ENCODE data around the gene NEK7. TPM values are rescaled to one million over a fixed set of nuclear protein-coding genes. Genes with fewer than 3 reads are reported as not detected.

NEK7 gene
- total and polyA plus RNA-seq, 2 donors (not counting 1 experiment from before 2014, with no cell fraction given): 8.1 to 75.4 TPM

DNA sequence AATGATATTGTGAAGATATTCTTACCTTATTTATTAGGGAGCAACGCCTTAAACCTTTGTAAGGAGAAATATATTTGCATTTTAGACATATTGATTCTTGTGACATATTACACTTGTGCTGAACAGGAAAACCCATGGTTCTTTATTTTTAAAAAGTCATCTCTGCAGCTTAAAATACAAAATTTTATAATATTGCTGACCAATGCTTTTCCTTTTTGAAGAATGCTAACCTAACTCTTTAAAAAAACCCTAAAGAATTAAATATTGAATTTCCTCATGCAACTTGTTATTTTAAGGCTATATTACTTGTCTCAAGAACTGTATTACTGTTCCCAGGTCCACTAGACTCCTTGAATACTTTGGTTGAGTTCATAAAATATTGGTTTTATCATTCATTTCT lies 99.0 kb downstream of the NEK7 start:
- Histone ChIP-seq H3K79me2 (ENCODE audit: control insufficient read depth, insufficient read depth, low read length) (no peaks in the 10 kb centered on the region), H3K9ac (ENCODE audit: low read length) (no peak overlapping the region), H3K27me3 (replicated peaks in 1 of 4; ENCODE audit: control extremely low read depth in 1 of 4, control insufficient read depth in 3 of 4, insufficient read depth in 4 of 4, low read length in 3 of 4) (no peaks in the 10 kb centered on the region), H2AFZ (ENCODE audit: insufficient read depth, low read depth, low read length, poor library complexity, severe bottlenecking) (no peak overlapping the region), H3K27ac (ENCODE audit: low read length in 2 of 2) (no peak overlapping the region), H3K4me3 (ENCODE audit: control extremely low read depth in 1 of 5, extremely low read depth in 1 of 5, insufficient read depth in 1 of 5, low read depth in 2 of 5, low read length in 4 of 5) (no peak overlapping the region), H3K36me3 (replicated peaks in 1 of 2; ENCODE audit: control extremely low read depth in 1 of 2, control insufficient read depth in 1 of 2, extremely low read depth in 1 of 2, insufficient read depth in 2 of 2, low read length in 1 of 2) (peaks cover 0 to 5% of the 10 kb centered on the region in 2 experiments), H3K9me3 (ENCODE audit: control extremely low read depth in 1 of 3, control insufficient read depth in 2 of 3, insufficient read depth in 1 of 3, low read length in 2 of 3) (no peaks in the 10 kb centered on the region), H3K4me2 (replicated peaks; ENCODE audit: low read depth, low read length, poor library complexity, severe bottlenecking) (no peak overlapping the region), H3K4me1 (ENCODE audit: control insufficient read depth in 2 of 2, insufficient read depth in 2 of 2, low read length in 2 of 2) (peaks cover 3 to 4% of the 10 kb centered on the region in 2 donors), H4K20me1 (ENCODE audit: control insufficient read depth, insufficient read depth, low read length, poor library complexity, severe bottlenecking) (peaks cover 6% of the 10 kb centered on the region)
- no CpG with 5 or more reads among the region's 1 CpG for WGBS (ENCODE audit: insufficient coverage)
- H3K4me3 Mint-ChIP-seq: no peak overlapping the region
- H3K27me3 Mint-ChIP-seq: no peaks in the 10 kb centered on the region
- TF ChIP-seq, protein P1, sequence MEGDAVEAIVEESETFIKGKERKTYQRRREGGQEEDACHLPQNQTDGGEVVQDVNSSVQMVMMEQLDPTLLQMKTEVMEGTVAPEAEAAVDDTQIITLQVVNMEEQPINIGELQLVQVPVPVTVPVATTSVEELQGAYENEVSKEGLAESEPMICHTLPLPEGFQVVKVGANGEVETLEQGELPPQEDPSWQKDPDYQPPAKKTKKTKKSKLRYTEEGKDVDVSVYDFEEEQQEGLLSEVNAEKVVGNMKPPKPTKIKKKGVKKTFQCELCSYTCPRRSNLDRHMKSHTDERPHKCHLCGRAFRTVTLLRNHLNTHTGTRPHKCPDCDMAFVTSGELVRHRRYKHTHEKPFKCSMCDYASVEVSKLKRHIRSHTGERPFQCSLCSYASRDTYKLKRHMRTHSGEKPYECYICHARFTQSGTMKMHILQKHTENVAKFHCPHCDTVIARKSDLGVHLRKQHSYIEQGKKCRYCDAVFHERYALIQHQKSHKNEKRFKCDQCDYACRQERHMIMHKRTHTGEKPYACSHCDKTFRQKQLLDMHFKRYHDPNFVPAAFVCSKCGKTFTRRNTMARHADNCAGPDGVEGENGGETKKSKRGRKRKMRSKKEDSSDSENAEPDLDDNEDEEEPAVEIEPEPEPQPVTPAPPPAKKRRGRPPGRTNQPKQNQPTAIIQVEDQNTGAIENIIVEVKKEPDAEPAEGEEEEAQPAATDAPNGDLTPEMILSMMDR (IDR thresholded peaks at IDR 0.05): no peak
- TF ChIP-seq EZH2 (IDR thresholded peaks at IDR 0.05; ENCODE audit: borderline replicate concordance, insufficient read depth, low read depth, low read length, poor library complexity, severe bottlenecking): no peak
- CTCF ChIA-PET: interaction anchor here (1.0 kb wide), 2 partner anchors 10 to 101 kb away, joined by 3 read pairs; no protein-coding TSS in a partner anchor
- H3K27ac Mint-ChIP-seq: no peak overlapping the region
- peaks cover 24% of the 10 kb centered on the region for H3K4me1 Mint-ChIP-seq
- intact Hi-C loops (cut with micrococcal nuclease): no loop called here
- POLR2A ChIA-PET: no interaction called here
- ATAC-seq (ENCODE audit: low read depth) (no peak), DNase-seq (no peak)
- no peaks in the 10 kb centered on the region for H3K9me3 Mint-ChIP-seq (ENCODE audit: insufficient read depth)

DNA sequence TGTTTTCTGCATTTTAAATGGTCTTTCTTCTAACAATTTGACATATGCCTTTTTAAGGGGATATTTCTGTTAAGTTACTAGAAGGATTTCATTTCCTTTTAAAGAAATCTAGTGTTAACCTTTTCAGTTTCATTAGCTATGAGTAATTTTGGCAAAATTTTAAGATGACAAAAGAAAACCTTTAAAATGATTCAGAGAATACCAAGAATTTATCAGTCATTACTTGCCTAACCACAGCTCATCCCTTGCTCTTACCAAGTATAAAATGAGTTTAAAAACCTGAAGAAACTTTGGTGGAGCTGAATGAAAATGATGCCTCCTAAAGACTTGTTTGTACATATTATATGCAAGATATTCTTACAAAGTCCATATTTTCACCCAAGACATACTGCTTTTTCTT lies 101.7 kb downstream of the NEK7 start:
- ATAC-seq (ENCODE audit: low read depth): no peak
- Histone ChIP-seq H3K27me3 (replicated peaks in 1 of 4; ENCODE audit: control extremely low read depth in 1 of 4, control insufficient read depth in 3 of 4, insufficient read depth in 4 of 4, low read length in 3 of 4) (no peaks in the 10 kb centered on the region), H3K4me3 (ENCODE audit: control extremely low read depth in 1 of 5, extremely low read depth in 1 of 5, insufficient read depth in 1 of 5, low read depth in 2 of 5, low read length in 4 of 5) (no peak overlapping the region), H3K4me2 (replicated peaks; ENCODE audit: low read depth, low read length, poor library complexity, severe bottlenecking) (no peak overlapping the region), H3K9me3 (ENCODE audit: control extremely low read depth in 1 of 3, control insufficient read depth in 2 of 3, insufficient read depth in 1 of 3, low read length in 2 of 3) (no peaks in the 10 kb centered on the region), H4K20me1 (ENCODE audit: control insufficient read depth, insufficient read depth, low read length, poor library complexity, severe bottlenecking) (peaks cover 6% of the 10 kb centered on the region), H3K79me2 (ENCODE audit: control insufficient read depth, insufficient read depth, low read length) (no peaks in the 10 kb centered on the region), H3K4me1 (ENCODE audit: control insufficient read depth in 2 of 2, insufficient read depth in 2 of 2, low read length in 2 of 2) (peaks cover 3% of the 10 kb centered on the region in 2 donors), H2AFZ (ENCODE audit: insufficient read depth, low read depth, low read length, poor library complexity, severe bottlenecking) (no peak overlapping the region), H3K36me3 (replicated peaks in 1 of 2; ENCODE audit: control extremely low read depth in 1 of 2, control insufficient read depth in 1 of 2, extremely low read depth in 1 of 2, insufficient read depth in 2 of 2, low read length in 1 of 2) (peaks cover 0 to 8% of the 10 kb centered on the region in 2 experiments), H3K27ac (ENCODE audit: low read length in 2 of 2) (no peak overlapping the region), H3K9ac (ENCODE audit: low read length) (no peak overlapping the region)
- H3K9me3 Mint-ChIP-seq (ENCODE audit: insufficient read depth): no peaks in the 10 kb centered on the region
- no peak overlapping the region for H3K27ac Mint-ChIP-seq
- CTCF ChIA-PET: interaction anchor here (0.7 kb wide), 1 partner anchor 10 kb away, joined by 3 read pairs; no protein-coding TSS in a partner anchor
- H3K4me3 Mint-ChIP-seq: no peak overlapping the region
- H3K4me1 Mint-ChIP-seq: peaks cover 9% of the 10 kb centered on the region
- H3K27me3 Mint-ChIP-seq: no peaks in the 10 kb centered on the region
- intact Hi-C loops (cut with micrococcal nuclease): no loop called here
- POLR2A ChIA-PET: no interaction called here
- DNase-seq: no peak
- TF ChIP-seq, protein P1 (IDR thresholded peaks at IDR 0.05): no peak
- TF ChIP-seq EZH2 (IDR thresholded peaks at IDR 0.05; ENCODE audit: borderline replicate concordance, insufficient read depth, low read depth, low read length, poor library complexity, severe bottlenecking): no peak

Measured in B cell (primary cell).